Stimulated activated CD4-positive, alpha-beta T cell treated with anti-CD3 and anti-CD28 coated beads, Interleukin-1b, Interleukin-23, amount 100 ng/mL, for 4 hours (primary cell): ENCODE measurements around the gene RSL1D1.

ENCODE experiments used
- DNase-seq, 2 donors: peaks; one replicate each; pipeline ENCODE4 v3.0.0-alpha.2; 2020; ENCODE audit warnings: low read depth in 2 of 2

RSL1D1 gene

DNA sequence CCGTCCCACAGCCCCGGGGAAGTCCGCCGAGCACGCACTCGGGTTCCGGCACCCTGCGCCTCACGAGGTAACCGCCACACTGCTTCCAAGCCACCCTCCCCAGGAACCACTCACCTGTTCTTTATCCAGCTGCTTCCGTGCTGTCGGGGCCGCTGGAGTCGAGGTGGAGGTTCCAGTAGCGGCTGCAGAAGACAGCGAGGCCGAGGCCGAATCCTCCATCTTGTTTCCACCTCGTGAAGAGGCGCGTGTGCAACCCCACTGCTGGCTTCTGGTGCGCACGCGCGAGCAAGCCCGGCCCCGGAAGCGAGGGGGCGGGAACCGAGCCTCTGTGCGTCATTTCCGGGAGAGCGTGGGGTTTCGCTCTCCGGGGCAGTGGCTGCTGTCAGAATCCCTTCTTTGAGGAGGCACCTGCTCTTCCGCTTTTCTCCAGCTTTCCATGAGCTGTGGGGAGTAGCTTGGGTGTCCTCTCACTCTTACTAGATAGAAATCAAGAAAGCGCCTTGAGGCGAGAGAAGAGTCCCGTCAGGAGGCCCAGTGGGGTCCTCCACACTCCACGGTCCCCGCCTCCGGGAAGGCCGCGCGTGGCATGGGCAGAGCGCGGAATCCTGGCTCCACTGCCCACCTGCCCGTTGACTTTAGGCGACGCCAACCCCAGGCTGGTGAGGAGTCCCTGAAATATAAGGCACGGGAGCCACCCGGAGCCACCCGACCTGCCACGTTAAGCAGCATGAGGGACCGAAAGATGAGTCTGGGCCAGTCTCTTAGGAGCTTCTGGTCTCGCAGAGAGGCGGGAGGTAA, at the start of gene RSL1D1:
Gene RSL1D1 (minus strand): TSS at position 249 of the 798 bp plus-strand sequence. CDS start 30 bp downstream, at position 219.
- DNase-seq: peak; percentile 86 to 92

DNA sequence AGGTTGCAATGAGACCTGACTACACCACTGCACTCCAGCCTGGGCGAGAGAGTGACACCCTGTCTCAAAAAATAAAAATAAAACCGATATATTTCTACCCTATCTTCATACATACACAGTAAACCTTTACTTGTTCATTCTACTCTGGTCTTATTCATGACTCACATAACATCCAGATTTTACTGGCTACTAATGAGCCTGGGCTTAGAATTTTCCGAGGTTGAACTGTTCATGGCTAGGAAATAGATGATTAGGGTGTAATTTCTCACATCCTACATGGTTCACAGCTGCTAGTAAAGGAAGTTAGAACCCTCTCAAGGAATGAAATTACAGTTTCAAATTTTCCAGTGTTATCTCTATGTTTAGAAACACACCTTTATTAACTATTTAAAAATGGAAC, 49.7 kb upstream of the RSL1D1 start:
- no peak for DNase-seq

DNA sequence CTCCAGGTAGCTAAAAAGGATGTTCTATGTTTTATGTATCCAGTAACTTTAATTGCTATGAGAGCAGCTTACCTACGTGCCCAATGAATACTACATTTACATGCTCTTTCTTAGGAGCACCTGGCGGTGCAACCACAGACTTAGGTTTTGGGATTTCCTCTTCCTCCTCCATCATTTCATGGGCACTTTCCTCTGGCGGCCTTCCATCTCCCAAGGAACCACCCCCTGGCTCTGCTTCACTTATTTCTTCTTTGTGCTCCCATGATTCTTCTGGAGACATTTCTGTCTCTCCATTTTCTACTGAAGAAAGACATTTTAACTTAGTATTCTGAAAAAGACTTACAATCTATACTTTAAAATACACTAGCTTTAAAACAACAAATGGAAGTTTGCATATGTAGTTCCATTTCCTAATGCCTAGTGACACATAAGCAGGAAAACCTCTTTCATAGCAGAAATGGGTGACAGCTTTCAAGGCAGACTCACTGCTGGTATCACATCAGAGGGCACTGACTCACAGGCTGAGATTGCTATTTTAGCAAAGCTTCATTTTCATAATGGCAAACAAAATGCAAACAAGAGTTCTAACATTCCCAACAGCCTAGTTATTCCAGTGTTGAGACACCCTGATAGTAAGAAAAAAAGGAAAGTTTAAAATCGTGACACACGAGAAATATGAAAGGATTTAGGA, 45.3 kb upstream of the RSL1D1 start:
- no peak for DNase-seq

DNA sequence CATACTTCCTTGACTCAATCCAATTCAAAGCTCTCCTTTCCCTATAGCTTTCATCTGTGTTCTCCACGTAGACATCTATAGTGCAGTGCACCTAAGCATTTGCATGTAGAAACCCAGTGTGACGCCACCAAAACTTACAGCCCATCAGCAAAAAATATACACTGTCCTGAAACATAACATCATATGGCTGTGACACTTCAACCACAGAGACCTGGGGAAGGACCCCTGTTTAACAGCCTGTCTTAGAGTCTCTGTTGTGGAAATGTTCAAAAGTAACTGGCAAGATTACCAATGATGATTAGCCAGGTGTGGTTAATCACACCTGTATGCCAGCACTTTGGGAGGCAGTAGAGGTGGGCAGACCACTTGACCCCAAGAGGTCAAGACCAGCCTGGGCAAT, 42.2 kb upstream of the RSL1D1 start:
- no peak for DNase-seq

DNA sequence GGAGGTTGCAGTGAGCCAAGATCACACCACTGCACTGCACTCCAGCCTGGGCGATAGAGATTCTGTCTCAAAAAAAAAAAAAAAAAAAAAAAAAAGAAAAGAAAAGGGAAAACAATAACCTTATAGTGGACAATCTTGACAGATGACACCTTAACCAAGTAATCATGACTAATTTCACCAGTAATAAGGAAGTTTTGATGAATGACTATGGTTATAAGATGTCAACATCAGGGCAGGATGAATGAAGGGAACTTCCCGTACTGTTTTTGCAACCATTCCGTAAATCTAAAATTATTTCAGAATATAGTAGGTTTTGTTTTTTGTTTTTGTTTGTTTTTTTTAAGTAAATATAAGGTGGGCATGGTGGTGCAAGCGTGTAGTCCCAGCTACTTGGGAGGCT, 41.4 kb upstream of the RSL1D1 start:
- no peak for DNase-seq

DNA sequence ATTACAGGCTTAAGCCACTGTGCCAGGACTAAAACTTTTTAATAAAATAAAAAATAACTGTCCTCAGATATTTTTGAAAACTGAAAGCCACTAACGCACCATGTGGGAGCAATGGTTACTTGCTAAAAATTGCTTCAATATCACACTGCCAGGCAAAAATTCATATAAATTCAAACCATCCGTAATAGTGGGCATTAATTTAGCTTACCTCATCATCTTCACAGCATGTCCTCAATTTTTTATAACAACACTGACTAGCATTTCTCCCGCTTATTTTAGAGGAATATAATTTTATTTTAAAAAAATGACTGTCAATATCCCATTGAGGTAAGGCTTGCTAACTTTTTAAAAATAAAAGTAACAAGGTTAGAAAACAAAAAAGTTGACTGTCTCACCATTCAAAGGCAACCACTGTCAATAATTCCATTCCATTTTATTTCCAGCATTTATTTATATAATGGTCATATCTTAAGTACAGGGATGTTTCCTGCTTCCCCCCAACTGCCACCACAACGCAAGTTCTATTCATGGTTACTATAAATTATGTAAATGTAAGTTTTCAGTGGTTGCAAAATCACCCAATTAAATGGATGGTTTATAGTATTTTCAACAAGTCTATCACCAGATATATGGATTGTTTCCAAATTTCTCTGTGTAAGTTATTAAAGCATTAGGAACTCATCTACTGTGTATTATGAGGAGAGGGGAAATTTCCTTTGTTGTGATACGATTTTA, 39.1 kb upstream of the RSL1D1 start:
- DNase-seq: no peak

DNA sequence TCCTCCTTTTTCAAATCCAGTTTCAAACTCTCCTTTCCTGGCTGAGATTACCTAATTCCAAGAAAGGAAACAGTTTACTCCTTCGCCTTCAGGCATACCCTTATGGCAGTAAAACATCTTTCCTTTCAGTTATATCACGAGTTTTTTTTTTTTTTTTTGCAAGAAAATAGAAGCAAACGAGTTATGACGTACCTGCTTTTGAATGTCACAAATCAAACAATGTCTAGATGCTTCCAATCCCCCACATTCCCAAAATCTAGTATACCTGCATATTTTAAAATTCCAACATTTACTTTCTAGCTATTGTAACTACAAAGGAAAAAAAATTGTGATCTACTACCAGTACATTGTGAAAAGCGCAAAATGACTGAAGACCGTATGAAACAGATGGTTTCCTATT, 35.5 kb upstream of the RSL1D1 start:
- no peak for DNase-seq

DNA sequence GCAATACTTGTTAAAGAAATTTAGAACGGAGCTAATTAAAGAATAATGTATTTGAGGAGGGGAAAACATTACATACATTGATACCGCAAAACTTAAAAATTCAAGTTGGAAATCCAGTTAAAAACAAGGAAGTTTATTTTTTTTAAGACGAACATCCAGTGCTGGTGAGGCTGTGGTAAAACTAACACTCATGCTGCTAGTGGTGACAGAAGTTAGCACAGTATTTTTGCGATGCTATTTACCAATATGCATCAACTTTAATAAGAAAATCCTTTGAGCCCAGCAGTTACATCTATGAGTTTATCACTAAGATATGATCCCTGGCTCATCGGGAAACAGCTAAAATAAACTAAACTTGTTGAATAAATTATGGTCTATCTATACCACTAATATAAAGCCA, 32.7 kb upstream of the RSL1D1 start:
- DNase-seq: no peak

DNA sequence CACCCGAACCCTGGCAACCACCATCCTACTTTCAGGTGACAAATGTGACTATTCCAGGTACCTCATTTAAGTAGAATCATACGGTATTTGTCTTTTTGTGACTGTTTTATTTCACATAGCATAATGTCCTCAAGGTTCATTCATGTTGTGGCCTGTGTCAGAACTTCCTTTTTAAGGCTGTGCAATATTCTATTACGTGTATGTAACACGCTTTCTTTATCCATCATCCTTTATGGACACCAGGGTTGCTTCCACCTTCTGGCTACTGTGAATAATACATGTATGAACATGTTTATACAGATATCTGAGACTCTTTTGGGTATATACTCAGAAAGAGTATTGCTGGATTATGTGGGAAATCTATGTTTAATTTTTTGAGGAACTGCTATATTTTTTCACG, 28.7 kb upstream of the RSL1D1 start:
- no peak for DNase-seq

DNA sequence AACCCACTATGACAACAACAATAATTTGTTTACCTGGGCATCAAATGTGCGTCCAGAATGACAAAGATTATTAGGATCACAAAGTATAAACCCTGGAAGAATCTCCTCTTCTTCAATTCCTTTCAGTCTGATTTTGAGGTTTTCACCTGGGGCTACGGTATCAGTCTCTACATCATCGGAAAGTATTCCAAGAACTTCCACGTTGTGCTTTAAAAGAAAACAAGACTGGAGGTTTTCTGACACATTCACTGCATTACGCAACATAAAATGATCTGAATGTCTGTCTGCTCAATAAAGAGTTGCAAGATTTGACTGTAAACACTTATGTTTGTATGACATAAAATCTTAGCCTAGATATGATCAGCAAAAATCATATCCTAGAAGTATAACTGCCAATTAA, 26.0 kb upstream of the RSL1D1 start:
- no peak for DNase-seq

DNA sequence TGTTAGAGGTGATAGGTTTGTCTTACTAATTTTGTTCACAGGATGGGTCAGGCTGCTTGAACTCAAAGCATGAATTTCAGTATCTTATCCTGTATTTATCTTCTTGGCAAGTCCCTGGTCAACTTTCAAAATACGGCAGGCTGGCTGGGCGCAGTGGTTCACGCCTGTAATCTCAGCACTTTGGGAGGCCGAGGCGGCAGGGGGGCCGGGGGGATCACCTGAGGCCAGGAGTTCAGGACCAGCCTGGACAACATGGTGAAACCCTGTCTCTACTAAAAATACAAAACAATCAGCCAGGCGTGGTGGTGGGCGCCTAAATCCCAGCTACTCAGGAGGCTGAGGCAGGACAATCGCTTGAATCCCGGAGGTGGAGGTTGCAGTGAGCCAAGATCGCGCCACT, 25.0 kb upstream of the RSL1D1 start:
- no peak for DNase-seq

DNA sequence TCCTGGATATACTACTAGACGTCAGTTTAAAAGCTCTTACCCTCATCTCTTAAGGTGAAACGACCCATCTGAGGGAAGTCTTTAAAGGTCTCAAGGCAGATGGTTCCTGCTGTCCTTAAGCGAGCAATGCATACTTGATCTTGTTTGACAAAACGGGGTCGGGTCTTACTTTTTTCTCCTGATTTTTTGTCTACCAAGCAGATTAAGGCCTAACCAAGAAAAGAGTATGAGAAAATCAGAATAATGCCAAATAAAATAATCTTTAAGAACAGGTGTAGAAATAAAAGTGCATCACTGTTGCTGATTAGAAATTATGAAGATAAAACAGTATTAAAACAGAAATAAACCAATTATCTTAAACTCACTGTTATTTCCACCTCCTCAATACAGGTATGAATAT, 24.4 kb upstream of the RSL1D1 start:
- DNase-seq: no peak

DNA sequence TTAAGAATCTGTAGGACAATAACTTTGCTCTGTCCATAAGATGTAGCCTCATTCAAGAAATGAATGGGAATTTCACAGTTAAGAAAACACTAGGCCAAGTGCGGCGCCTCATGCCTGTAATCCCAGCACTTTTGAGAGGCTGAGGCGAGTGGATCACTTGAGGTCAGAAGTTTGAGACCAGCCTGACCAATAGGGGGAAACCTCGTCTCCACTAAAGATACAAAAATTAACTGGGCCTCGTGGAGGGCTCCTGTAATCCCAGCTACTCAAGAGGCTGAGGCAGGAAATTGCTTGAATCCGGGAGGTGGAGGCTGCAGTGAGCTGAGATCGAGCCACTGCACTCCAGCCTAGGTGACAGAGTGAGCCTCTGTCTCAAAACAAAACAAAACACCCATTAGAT, 19.9 kb upstream of the RSL1D1 start:
- no peak for DNase-seq

DNA sequence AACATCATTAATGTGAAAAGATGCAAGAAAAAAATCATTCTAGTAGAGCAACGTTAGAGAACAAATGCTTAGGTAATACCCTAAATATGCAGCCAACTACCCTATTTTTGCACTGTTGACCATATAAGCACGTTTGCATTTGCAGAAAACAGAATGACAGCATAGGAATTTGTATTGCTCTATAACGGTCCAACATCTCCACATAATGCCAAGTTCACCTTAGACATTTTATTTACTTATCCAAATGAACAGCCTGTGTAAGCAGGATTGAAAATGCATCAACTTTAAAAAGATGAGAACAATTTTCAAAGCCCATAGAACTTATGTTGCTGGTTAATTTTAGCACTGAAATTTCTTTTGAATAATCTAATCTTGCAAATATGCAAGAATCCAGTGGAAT, 19.1 kb upstream of the RSL1D1 start:
- no peak for DNase-seq

DNA sequence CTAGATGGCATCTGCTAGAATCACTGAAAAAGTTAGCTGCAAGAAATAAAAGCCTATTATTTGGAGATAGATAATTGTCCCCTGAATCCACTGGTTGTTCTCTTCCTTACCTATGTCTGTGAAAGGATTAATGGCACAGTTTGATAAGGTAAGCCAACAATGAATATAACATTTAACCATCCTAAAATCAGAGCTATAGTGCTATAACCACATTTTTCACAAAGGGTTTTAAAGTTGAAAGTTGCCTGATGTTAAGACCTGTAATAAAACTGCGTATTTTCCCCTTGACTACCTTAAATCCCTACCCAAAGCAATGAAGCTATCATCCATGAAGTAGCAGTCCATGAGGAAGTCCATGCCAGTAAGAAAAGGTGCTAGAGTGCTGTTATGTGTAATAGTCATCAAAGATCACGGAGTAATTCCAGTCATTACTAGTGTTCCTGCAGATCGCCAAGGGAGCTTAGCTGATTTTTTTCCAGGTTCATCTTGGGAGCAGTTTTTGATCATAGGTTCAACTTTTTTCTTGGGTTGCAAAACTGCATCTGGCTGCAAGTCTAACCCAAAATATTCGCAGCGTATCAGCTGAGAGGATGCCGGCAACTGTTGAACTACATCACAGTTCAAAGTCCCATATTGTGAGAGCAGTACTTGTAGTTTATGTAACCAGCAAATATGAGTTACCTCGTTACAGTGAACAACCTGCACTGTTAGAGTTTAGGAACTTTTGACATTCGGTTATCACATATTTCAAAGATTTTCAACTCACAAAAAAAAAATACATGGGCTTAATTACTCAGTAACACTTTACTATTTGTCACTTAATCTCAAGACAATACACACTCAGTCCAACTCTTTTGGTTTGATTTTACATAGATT, 18.2 kb upstream of the RSL1D1 start:
- no peak for DNase-seq

DNA sequence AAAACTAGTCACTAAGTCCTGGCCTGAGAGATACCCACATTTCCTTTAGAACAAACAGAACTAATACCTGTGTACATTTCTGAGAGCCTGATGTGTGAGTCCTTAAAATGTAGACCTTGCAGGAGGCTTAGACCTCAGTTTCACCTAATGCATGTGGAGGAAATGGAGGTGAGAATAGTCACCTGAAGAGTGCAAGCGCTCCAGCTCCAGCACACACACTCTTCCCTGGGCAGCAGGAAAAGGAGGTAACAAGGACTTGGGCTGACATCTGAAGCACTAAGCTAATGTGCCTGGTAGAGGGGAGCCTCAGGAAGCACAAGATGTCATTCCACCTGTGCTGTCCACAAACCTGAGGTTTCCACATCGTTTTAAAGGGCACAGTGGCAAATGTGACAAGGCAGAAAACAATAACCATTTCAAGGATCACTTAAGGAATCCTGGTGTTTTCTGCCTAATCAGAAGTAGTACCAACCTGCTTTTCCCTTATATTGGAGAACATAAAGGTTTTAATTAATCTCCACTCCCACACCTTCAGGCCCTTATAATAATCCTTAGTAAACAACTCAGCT, 17.2 kb upstream of the RSL1D1 start:
- no peak for DNase-seq

DNA sequence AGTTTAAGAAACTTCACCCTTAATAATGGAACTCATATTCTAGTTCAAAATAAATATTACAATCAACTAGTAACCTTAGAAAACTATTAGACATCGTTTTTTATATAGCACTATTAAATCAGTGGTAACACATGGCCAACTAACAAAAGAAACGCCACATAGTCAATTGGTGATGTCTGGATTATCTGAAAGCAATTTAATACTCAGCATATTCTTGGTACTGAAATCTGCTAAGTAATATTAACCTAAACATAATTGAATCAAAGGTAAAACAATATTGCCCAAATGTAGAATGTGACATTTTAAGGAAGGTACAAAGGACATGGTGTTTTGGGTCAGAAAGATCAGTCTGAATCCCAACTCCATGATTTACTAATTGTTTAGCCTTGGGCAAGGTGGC, 11.1 kb upstream of the RSL1D1 start:
- no peak for DNase-seq

DNA sequence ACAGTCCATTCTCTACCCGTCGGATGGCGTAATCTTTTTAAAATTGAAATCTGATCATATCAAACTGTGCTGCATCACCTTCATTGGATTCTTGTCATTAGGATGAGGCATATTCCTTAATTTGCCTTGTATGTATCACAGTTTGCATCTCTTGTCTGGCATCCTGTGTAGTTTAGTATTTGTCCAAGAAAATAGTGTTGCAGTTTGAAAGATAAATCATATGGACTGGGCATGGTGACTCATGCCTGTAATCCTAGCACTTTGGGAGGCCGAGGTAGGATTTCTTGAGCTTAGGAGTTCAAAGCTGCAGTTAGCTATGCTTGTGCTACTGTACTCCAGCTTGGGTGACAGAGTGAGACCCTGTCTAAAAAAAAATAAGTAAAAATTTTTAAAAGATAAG, 5.8 kb upstream of the RSL1D1 start:
- no peak for DNase-seq

DNA sequence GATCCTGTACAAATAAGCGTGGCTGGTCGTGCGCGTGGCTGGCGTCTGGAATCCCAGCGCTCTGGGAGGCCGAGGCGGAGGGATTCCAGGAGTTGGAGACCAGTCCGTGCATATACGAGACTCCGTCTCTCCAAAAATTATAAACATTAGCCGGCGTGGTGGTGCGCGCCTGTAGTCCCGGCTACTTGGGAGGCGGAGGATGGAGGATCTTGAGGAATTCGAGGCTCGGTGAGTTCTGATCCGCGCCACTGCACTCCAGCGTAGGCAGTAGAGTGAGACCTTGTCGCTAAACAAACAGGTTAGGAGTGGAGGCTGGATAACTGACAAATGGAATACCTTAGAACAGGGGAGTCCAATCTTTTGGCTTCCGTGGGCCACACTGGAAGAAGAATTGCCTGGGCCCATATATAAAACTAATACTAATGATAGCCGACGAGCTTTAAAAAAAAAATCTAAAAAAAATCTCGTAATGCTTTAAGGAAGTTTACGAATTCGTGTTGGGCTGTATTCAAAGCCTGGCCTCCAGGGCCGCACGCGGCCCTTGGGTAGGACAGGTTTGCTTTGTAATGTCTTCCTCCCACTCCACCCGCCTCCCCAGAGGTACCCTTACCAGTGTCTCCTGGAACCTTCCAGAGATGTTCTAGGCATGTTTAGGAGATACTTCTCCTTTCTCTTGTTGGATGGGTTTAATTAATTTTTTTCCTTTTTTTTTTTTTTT, 909 bp upstream of the RSL1D1 start:
- no peak for DNase-seq

DNA sequence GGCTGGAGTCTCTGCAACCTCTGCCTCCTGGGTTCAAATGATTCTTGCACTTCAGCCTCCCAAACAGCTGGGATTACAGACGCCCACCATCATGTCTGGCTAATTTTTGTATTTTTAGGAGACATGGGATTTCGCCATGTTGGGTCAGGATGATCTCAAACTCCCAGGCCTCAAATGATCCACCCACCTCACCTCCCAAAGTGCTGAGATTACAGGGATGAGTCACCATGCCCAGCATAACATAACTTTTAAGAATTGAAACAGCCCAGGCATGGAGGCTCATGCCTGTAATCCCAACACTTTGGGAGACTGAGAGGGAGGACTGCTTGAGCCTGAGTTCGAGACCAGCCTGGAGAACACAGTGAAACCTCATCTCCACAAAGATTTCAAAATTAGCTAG, 2.5 kb downstream of the RSL1D1 start:
- DNase-seq: no peak

DNA sequence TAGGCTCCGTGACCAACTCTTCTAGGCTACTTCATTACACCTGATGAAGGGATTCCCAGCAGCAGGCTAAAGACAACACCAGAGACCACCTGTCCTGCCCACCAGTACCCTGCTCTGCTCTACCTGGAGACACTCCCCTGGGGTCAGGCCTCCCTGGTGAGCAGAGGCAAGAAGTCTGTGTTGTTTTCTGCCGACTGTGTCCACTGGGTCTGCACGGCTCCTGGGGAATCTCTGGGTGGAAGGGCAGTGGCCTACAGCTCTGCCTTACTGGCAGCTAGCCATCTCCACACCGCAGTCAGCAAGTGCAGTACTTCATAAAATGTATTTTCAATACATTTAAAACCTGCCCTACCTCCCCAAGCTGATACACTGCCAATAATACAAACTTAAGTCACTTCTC, 6.8 kb downstream of the RSL1D1 start:
- DNase-seq: no peak
